ENCODE measurements around the gene DRG1.
A peak's percentile ranks its signal among the peaks of the same experiment; 100 is the strongest.
"Not testable (repeated sequence)": the region's sequence is repeated elsewhere in the genome, so short reads cannot be mapped to it uniquely, and the experiment has no call there.

DRG1 gene

DNA sequence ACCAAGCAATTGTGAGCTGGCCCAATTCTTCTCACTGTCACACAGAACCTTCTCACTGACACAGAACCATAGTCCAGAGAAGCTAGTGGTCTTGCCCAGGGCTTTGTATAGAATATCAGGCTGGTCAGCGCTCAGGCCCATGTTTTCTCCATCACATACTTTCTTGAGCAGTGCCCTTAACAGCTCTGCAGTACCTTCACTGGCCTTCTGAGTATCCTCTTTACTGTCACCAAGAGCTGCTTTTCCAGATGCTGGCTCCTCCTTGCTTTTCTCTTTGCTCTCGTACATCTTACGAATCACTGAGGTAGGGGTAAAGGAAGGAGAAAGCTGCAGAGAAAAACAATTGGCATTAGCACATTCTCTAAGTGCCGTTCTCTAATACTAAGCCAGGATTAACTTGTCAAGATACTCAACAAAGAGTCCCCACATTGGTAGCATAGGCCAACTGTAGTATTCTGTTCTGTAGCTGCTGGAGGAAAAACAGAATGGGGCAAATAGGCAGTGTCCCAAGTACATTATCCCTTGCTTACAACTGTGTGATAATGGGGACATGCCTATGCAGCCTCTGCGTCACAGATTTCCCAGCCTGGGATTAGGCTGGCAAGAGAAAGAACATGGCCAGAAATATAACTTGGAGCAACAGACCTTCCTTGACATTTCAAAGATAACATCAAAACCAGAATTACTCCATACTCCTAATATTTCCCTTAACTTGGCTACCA is 43.5 kb downstream of the DRG1 start:
- DNase-seq: no peak

- DNase-seq: no peak
Measured at GRCh38 chr22:31443516-31443915, 44.1 kb downstream of the DRG1 start.

DNA sequence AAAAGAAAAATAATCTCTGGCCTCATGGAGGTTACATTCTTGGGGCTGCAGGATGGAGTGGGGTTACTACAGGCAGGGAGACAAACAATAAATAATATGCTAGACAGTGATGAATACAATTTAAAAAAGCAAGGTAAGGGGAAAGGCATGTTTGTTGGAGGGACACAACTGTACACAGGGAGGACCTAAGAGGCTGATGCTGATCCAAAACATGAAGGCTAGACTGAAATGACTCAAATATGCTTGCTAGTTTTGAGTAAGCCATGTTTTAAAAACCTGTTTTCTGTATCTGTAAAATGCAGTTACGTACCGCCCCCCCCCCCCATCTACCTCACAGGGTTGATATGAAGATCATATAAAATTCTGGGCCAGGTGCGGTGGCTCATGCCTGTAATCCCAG is 46.2 kb downstream of the DRG1 start:
- DNase-seq: no peak

- no peak for DNase-seq
Measured at GRCh38 chr22:31446208-31446607, 46.8 kb downstream of the DRG1 start.

DNA sequence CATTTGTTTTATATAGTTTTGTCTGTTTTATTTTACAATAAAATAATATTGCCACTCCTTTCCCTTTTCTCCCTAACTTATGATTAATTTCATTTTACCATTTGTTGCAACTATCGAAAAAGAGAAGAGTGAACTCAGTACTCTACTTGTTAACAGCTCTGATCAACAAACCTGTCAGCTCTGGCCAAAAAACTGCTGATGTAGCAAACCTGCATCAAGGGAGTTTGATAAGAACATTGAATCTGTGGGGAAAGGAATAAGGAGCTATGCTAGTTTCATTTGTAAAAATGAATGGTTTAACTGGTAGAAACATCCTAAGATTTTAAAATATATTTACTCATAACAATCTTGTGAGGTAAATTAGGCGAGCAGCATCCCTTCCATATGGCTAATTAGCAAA is 47.4 kb downstream of the DRG1 start:
- DNase-seq: no peak

DNA sequence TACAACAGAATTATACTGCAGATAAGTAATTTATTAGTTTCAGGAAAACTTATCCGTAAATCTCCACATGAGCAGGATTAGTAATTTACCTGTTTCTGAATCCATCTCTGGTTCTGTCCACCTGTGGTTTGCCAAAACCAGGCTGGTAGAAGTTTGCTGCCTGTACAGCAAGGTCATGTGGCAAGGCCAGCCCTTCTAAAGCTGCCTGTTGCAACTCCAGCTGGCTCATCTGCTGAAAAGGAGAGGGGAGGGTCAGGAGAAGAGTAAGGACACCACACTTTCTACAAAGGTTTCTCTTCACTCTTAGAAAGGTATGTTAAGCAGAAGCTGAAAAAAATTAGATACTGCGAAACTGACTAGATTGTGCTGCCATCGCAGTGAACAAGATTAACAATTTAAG is 47.9 kb downstream of the DRG1 start:
- DNase-seq: no peak

GRCh38 chr22:31448382-31448781 is 49.0 kb downstream of the DRG1 start:
- no peak for DNase-seq

DNA sequence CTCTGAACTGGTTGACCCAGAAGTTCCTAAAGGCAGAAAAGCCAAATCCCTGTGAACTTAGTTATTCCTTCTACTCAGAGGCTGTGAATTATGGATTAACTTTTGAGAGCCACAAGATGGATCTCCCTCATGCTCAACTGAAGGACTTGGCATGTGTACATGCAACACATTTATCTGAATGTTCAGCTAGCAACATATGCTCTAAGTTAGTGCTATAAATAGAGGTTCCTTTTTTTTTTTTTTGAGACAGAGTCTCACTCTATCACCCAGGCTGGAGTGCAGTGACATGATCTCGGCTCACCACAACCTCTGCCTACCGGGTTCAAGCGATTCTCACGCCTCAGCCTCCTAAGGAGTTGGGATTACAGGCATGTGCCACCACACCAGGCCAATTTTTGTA is 50.1 kb downstream of the DRG1 start:
- no peak for DNase-seq

GRCh38 chr22:31451709-31452571 is 52.5 kb downstream of the DRG1 start:
- peak; percentile 2 for DNase-seq

GRCh38 chr22:31461699-31462098 is 62.3 kb downstream of the DRG1 start:
- DNase-seq: no peak

GRCh38 chr22:31465307-31465706 is 65.9 kb downstream of the DRG1 start:
- no peak for DNase-seq

DNA sequence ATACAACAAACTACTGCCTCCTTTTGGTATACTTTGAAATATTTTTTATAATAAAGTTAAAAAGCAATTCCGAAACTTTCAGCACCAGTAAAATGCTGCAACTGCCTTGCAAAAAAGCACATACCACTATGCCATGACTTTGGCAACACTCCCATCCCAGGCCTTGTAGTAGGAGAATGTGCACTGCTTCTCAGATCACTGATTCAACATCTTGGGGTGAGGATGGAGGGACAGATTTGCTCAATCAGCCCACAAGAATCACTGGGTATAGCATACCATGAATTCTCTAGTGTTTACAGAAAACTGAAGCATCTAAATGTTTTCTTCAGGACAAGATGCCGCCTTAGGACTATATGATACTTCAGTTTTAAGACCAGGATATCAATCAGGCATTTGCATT is 75.3 kb downstream of the DRG1 start:
- no peak for DNase-seq

DNA sequence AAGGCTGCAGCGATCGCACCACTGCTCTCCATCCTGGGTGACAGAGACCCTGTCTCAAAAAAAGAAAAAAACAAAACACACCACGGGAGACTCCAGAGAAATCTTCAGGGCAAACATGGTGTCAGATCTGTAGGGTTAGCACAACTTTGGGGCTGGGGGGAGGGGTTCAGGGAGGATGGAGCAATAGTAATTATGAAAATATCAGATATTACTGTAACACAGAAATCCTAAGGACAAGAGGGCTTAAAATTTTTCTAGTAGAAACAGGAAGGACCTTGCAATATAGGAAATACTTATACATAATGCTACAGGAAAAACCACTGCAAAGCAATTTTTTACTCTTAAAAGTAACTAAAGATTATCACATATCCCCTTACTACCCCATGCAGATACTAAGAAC is 76.4 kb downstream of the DRG1 start:
- no peak for DNase-seq

- no peak for DNase-seq
Measured at GRCh38 chr22:31477329-31477728, 77.9 kb downstream of the DRG1 start.

DNA sequence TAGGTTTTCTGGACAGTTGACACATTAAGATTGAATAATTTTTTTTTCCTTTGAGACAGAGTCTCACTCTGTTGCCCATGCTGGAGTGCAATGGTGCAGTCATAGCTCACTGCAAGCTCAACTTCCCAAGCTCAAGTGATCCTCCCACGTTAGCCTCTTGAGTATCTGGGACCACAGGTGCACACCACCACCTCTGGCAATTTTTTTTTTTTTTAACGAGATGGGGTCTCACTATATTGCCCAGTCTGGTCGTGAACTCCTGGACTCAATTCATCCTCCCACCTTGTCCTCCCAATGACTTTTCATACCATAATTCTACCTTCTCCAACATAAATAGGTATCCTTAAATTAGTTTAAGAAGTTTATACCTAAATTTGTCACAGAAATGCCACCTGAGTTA is 81.7 kb downstream of the DRG1 start:
- no peak for DNase-seq

DNA sequence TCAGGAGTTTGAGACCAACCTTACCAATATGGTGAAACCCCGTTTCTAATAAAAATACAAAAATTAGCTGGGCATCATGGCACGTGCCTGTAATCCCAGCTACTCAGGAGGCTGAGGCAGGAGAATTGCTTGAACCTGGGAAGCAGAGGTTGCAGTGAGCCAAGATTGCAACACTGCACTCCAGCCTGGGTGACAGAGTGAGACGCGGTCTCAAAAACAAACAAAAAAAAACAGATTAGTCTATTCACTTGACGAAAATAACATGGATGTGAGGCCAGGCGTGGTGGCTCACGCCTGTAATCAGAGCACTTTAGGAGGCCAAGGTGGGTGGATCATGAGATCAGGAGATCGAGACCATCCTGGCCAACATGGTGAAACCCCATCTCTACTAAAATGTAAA is 83.1 kb downstream of the DRG1 start:
- not testable (repeated sequence) for DNase-seq

Data from effector CD4-positive, alpha-beta T cell (primary cell).